CD1c-positive myeloid dendritic cell (primary cell): ENCODE results near the gene GRIA1.

ENCODE experiments used
- DNase-seq: peaks from one replicate; pipeline ENCODE4 v3.0.0-alpha.2; 2016; ENCODE audit errors: extremely low spot score

The GRIA1 gene

DNA sequence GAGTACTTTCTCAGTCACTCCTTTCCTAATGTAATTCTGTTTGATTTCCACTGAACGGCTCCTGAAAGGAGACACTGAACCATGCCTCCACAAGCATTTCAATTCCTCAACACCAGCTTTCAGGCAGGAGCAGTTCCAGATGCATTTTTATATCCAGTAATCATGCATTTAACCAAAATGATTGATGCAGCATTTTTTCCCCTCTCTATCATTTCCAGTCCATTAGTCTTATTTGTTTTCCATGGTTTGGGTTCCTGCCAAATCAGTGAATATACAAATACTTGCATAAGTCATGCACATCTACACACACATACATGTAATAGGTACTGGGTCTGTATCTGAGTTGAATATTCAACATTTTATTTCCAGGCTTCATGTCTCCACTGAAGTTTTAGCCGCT lies 122.7 kb downstream of the GRIA1 start:
- no peak for DNase-seq

DNA sequence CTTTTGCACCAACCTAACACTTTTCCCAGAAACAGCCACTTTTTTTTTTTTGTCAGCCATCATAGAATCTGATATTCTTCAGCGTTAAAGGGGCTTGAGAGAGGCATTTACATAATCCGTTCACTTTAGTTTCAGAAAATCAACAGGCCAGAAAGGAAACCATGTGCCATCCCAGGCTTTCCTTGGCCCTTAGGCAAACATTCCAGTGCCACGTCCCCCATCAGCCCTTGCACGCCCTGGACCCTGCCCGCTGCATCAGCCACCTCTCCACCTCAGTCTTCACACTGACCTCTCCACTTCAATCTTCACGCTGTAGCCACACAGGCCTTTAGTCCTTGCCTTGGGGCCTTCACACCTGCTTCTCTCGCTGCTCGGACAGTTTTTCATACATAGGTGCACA lies 123.2 kb downstream of the GRIA1 start:
- no peak for DNase-seq

DNA sequence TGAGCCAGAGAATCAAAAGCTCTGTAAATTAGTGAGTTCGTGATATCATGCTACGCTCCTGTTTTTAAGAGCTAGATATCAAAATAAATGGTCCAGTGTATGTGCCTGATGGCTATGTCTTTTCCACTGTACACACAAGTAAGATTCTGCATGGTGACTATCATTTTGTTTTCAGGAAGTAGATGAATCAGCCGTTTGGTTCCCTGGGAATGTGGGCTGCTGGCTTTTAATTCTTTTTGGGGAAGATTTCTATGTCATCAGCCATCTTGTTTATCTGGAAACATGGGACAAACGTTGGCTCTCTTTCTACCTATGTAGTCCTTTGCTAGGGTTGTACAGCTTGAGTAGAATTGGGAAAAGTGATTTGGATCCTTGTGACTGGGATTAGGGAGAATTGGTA lies 126.7 kb downstream of the GRIA1 start:
- no peak for DNase-seq

DNA sequence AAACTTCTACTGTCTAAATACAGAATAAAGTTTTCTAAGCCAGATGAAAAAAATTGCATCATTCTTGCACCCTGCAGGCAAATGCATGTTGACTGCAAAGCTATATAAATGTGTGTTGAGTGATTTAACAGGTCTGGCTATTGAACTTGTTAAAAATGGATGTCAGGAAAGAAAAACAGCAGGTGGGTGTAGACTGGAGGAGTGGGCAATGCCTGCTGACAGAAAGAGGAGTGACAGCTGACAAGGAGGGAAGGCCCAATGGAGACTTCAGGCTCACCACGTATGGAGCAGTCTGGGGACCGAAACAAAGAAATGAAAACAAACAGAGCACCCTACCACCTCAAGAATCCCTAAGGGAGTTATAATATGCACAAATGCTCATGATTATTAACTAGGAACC lies 127.8 kb downstream of the GRIA1 start:
- no peak for DNase-seq

DNA sequence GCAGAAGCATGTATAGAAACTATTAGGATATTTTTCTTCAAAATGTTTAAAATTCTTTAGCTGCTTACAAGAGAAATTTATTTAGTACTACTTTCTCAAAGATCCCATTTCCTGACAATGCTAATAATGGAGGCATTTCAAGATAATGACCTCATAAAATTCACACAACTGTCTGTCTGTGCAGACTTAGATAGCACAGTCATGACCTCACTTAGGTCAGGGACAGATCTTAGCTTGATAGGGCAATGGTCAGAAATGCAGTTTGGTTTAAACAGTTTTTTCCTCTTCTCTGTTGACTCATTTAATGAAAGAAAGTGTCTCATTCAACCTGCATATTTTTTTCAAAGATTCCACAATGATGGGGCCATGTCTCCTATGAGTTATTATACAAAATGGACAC lies 128.4 kb downstream of the GRIA1 start:
- no peak for DNase-seq

DNA sequence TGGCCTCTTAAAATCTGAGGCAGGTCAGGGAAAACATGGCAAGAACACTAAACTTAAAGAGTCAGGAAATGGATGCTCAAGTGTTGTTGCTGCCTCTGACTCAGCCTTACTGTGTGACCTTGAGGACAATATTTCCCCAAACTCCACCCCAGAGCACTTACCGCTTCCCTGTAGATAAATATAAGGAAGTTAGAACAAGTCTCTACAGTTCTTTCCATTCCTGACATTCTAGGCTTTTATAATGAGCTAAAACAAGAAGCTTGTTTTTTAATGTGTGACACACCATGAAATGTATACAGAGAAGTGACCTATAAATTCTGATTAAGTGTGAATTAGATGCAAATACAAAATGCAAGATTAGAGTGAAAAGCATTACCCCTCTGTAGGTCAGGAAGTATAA lies 129.3 kb downstream of the GRIA1 start:
- no peak for DNase-seq

DNA sequence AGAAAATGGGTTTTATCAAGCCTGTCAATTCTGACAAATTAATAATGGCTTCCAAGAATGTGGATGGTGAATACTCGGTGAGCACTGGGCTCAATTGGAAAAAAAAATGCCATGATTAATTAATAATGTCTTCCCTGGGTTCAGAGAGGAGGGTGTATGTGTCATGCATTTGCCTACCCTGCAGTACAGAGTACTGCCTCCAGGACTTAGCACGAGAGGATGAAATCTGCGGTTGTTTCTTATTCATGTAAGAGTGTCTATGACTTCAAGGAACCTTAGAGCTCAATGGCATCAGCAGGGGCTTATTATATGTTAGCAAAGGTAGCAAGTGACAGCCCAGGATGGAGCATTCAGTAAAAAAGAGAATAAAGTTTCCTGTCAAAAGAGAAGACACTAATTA lies 132.7 kb downstream of the GRIA1 start:
- no peak for DNase-seq

DNA sequence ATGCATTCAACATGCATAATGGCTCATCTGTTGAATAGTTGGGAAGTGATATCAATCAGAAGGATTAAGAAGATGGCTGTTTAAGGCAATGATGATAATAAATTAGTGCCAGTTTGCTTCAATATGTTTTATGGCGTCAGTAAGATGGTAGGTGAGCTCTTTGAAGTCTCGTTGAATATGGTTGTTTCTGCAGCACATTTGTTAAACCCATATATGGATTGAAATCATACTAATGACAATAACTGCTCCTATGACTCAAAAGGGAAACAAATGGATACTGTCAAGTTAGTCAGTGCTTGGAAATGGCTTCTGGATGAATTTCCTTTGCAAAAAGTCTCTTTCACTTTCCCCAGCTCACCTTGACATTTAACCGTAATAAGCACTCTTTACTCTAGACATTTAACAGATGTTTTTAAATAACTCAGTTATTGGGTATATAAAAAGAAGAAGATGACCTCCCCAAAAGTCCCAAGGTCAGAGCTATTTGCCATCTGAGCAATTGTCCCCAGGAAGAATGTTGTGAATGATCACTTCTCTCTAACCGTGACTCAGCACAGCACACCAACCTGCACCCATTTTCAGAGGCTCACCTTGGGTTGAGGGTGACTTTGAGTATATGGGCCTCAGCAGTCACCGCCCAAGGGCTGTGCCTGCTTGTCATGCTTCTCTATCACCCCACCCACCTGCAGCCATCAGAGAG lies 133.4 kb downstream of the GRIA1 start:
- no peak for DNase-seq

DNA sequence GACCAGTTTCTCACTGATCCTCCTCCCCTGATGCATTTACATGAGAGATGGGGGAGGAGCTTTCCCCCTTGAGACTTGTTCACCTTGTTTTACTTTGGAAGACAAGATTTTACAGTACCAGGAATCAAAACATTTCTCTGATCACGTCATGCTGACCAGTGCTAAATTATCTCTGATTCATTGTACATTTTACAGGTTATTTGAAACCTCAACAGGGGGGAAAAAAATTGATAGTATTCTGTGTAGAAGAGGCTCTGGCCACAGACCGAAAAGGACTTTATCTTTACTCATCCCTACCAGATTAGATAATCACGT lies 133.9 kb downstream of the GRIA1 start:
- DNase-seq, result no peak

DNA sequence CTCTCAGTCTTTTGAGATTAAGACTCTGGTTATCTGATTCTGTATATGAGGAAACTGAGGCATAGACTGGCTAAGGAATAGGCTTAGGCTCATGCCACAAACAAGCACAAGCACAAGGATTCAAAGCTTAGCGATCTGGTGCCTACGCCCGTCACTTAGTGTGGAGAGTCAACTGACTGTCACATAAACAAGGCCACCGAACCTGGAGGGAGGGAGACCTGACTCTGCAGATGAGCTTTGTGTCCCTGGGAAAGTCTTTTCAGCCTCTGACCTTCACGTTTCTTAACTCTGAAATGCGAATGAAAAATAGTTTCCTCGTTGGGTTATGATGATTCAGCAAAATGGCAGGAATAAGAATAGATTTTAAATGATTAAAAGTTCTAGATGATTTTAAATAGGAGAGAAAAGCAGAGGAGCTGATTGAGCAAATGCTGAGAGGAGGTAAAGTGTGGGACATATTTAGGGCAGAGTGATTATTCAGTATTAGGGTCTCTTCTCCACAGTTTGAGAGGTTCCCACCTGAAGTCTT lies 135.4 kb downstream of the GRIA1 start:
- no peak for DNase-seq

DNA sequence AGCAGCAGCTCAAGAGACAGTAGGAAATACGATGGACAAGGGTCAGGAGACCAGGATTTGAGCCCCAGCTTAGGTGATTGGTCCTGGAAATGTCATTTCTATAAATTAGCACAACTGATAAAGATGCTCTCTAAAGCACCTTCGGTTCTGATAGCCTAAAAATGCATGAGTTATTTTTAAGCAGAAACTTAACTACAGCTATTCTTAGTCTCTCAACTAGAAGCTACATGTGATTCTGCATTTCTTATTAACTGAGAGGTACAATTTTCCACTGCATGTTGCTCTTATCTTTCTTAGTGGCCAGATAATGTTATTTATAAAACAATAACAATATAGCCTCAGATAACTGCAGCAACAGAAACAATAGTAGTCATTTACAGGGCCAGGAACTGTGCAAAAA lies 136.4 kb downstream of the GRIA1 start:
- no peak for DNase-seq

DNA sequence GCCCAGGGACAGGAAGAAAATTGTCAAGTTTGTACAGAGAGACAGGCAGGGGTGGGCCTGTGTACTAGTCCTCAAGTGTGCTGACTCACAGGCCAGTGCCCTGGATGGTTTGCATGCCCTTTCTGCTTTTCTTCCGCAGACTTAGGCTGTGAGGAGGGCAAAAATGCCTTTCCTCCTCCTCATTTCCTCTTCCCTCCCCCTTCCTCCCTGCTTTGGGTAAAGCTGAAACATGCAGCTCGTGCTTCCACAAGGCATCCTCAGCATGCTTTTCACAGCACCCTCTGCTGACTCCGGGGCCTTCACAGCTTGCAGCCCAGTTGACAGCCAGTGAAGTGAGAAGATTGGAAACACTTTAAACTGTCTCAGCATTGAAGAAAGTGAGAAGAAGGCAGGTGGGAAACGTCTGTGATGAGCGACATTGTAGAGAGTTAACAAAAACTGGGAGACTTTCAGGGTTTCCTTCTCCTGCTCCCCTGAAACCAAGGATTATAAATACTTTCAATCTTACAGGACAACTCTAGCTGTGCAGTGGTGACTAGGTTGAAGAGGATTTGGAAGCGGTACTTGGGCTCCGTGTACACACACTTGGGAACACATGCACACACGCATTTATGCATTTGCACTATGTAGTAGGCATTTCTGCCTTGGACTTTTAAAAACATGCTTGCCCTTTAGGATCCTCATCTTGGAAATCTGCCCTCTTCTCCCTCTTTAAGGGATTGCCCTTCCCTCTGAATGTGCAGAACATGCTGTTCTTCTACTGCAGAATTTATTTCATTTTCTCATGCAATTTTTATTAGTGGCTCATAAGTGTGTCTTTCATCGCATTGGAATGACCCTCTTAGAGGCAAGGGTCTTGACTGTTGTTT lies 138.8 kb downstream of the GRIA1 start:
- DNase-seq, result no peak

DNA sequence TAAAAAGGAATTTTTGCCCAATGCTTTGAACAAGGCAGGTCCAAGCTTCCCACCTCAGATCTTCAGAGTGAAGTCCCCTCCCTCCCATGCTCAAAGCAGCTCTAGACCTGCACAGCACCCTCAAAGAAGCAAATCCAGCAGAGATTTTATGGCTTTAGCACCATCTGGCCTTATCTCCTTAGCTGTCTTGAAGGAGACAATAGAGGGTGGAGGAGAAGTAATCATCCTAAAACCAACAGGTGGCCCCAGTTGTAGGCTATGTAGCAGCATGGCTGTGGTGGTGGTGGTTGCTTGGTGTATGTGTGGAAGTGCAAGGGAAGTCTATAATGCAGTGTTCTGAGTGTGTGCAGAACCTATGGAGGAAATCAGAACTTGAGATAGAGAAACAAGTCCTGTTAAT lies 140.1 kb downstream of the GRIA1 start:
- DNase-seq, result no peak

DNA sequence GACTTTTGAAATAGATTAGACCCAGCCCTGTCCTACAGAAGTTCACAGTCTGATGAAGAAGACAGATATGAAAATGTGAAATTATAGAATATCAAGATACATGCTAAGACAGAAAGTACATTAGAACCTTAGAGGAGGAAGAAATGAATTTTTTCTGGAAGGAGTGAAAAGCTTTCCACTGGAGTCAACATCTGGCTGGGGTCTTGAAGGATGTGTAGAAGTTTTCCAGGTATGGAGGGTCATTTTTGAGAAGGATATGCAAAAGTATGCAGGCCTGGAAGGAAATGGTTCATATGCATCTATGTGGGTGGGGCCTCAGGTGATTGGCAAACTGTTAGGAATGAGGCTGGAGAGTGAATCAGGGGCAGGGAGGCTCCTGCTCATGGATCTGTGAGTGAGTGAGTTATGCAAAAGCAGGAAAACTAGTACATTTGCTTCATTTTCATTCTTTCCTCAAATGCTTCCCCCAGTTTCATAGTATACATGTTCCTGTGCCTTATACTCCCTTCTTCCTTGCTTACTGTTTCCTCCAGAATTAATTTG lies 142.3 kb downstream of the GRIA1 start:
- DNase-seq, result no peak

DNA sequence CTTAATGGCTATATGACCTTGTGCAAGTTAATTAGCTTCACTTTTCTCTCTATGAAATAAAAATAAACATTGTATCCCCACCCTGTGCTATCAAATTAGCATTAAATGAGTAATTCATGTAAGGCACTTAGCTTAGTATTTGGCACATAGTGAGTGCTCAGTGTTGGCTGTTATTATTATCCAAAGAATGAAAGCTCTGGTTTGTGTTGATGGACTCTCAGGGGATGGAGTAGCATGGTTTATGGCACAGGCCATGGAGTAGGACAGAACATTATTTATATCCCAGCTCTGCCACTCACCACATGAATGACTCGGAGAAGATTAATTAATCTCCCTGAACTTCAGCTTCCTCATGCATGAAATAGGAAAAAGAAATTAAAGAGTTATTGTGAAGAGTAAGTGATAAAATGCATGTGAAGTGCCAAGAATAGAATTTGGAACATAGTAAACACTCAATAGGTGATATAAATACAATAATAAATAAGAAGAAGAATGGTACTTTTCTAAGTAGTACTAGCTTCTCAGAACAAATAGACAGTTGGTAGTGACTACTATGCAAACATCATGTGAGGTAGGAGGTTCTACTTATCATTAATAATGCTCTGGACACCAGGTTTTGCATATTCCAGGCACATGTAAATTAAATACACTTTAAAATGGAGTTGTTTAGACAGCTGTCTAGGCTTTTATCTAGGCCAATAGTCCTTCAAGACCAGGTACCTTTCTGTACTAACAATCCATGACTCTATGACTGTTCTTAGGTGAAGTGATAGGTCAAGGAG lies 146.4 kb downstream of the GRIA1 start:
- no peak for DNase-seq

DNA sequence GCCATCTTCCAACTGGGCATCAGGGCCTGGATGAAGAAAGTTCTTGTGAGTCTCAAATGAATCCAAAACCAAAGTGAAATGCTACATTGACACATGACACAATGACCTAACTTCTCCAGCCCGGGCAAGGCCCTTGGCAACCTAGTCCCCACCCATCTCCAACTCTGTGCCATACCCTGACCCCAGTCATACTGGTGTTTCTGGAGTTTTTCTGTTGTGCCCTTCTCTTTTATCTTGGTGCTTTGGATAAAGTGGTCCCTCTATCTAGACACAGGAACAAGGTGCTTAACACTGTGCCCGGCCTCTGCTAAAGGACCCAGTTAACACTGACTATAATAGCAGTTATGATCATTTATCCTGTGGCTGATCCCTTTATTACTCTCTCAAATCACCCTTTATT lies 149.8 kb downstream of the GRIA1 start:
- DNase-seq, result no peak

DNA sequence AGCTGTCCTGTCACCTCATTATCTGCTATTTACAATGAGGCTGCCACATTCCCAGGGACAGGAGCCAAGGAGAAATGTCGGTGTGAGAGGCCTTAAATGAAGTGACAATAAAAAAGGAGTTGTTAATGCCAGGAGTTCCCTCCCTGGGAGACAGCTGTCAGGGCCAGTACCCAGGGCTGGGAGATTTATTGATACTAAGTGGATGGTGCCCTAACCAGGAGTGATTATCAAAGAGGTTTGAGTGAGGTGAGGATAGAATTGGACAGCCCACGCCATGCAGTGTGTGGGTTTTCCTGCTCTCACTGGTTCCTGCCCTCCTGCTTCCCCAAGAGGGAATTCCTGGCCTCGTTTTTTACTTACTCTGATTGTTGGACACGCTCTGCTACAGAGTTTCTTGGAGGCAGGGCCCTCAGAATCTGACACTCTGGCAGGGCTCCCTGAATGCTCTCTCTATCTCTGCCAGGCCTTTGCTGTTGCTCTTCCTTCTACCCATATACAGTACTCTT lies 150.8 kb downstream of the GRIA1 start:
- no peak for DNase-seq

DNA sequence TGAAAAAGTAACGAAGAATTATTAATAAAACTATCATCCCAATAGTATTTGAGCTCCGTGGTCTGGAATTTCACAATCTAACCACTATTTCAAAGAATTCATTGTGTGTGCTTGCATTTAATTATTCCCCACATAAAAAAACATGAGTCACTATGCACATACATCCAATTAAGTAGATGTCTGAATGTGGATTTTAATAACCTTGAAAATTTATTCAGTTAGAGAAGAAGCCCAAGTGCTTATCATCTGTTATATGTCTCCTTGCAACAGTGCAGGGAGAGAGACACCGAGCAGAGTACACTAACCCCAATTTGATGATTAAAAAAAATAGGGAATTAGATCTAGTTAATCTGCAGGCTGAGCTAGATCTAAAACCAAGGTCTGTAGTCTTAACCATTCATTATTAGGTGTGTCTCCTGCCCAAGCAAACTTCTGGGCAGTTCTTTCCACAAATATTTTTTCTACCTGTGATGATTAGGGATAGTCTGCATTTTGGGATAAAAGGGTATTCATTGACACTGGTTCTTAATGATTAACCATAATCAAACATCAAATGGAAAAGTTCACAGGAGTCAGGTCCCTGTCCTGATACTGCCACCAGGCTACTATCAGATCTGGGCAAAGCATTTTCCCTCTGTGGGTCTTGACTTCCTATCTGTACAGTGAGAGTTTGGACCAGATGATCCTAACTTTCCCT lies 164.2 kb downstream of the GRIA1 start:
- no peak for DNase-seq

DNA sequence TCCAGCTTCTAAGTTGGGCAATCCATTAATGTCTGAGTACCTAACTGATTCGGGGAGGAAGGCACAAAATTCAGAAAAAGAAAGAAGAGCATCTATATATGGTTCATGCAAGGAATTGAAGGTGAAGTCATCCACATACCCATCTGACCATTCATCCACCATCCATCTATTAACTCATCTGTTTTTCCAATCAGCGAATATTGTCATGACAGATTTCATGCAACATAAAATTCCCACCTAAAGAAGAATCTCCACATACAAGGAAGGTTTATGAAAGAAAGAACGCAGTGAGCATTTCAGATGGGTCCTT lies 164.7 kb downstream of the GRIA1 start:
- DNase-seq, result no peak

DNA sequence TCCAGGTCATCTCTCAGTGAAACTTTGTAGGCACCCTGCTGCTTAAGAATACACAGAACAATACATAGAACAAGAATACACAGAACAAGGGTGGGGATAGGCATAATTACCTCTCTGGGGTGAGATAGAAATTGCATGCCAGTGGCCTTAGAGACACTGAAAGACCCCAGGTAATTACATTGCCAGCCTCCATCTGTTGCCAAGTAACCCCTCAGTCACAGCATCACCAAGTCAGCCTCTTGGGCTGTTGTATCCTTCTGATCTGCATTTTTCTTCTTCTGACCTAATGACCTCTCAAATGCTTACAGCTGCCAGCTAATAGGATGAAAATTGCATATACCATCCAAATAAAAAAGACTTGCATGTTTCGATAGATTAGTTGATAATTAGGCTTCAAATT lies 167.7 kb downstream of the GRIA1 start:
- DNase-seq, result no peak

DNA sequence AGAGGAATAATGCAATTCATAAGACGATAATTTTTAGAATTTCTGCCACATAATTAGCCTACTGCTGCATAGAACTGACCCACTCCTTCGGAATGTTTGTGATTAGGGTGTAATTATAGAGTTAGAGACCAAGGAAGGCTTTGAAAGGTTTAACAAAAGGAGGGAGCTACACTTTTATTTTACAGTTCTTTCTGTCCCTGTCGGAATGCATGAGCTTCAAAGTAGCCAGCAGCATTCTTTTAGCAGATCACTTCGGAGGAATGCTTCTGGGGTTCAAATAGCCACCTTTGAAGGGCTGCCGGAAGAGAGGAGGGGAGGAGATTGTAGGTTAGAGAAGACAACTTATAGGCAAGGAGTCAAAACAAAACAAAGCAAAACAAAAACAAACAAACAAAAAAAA lies 168.1 kb downstream of the GRIA1 start:
- no peak for DNase-seq
